Measurements from ENCODE around the gene GRID2. TPM values are rescaled to one million over a fixed set of nuclear protein-coding genes. Genes with fewer than 3 reads are reported as not detected.

Gene GRID2
- total and polyA plus RNA-seq, 2 donors from 2014 or later = 0.19 TPM; not detected in 1

DNA sequence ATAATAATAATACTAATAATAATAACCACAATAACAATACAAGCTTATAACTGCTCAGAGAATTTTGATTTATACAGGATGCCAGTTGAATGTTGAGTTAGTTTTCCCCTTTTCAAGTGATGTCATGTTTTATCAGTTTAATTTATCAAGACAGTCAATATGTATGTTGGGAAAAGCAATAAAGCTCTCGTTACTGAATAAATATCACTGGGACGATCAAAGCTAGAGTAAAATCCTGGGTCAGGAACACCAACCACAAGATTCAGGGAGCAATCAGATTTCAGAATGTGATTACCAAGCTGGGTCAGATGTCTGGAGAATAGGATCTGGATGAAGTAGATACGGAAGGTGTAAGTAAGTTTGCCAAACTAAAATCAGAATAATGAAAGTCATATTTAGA, 179.6 kb downstream of the GRID2 start:
- H3K27me3 ChIP-seq (ENCODE audit: control insufficient read depth, insufficient read depth, low read length) = no peaks in the 10 kb centered on the region
- intact Hi-C loops (cut with DNase I) = no loop called here
- H3K9me3 ChIP-seq (ENCODE audit: control insufficient read depth in 2 of 3, insufficient read depth in 1 of 3, low read length in 3 of 3) = no peaks in the 10 kb centered on the region
- DNase-seq = no peak
- no peak overlapping the region for H3K4me3 ChIP-seq (ENCODE audit: low read length in 3 of 3)
- no peak overlapping the region for H3K27ac ChIP-seq (ENCODE audit: low read depth in 2 of 2, low read length in 2 of 2)
- TF ChIP-seq, protein P1, sequence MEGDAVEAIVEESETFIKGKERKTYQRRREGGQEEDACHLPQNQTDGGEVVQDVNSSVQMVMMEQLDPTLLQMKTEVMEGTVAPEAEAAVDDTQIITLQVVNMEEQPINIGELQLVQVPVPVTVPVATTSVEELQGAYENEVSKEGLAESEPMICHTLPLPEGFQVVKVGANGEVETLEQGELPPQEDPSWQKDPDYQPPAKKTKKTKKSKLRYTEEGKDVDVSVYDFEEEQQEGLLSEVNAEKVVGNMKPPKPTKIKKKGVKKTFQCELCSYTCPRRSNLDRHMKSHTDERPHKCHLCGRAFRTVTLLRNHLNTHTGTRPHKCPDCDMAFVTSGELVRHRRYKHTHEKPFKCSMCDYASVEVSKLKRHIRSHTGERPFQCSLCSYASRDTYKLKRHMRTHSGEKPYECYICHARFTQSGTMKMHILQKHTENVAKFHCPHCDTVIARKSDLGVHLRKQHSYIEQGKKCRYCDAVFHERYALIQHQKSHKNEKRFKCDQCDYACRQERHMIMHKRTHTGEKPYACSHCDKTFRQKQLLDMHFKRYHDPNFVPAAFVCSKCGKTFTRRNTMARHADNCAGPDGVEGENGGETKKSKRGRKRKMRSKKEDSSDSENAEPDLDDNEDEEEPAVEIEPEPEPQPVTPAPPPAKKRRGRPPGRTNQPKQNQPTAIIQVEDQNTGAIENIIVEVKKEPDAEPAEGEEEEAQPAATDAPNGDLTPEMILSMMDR (IDR thresholded peaks at IDR 0.05; ENCODE audit: borderline replicate concordance, extremely low read depth, insufficient read depth) = no peak
- no peaks in the 10 kb centered on the region for H3K36me3 ChIP-seq (ENCODE audit: control insufficient read depth in 2 of 3, insufficient read depth in 3 of 3, low read length in 3 of 3)
- no peaks in the 10 kb centered on the region for H3K4me1 ChIP-seq (ENCODE audit: control insufficient read depth in 2 of 3, insufficient read depth in 2 of 3, low read depth in 1 of 3, low read length in 3 of 3)
- no peak overlapping the region for H3K9ac ChIP-seq (ENCODE audit: low read length in 3 of 3)
- FAIRE-seq = no peak

DNA sequence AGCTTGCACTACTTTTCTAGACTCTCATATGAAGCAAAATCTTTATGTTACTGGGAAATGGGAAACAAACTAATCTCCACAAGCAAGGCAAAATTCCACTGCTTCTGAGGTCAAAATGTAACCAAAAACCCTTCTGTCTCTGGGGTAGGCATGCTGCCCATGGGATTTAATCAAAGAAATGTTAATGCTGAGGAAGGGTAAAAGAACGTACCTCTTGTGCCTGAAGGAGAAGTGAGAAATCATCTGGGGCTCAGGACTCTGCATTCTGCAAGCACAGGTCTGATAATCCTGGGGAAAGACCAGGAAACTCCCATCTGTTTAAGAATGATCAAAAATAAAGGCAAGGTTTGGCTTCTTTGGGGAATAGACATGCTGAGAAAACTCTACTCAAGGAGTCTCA, 184.7 kb downstream of the GRID2 start:
- H3K4me1 ChIP-seq (ENCODE audit: control insufficient read depth in 2 of 3, insufficient read depth in 2 of 3, low read depth in 1 of 3, low read length in 3 of 3) = no peaks in the 10 kb centered on the region
- FAIRE-seq (no peak), DNase-seq (no peak)
- H3K4me3 ChIP-seq (ENCODE audit: low read length in 3 of 3) = no peak overlapping the region
- H3K36me3 ChIP-seq (ENCODE audit: control insufficient read depth in 2 of 3, insufficient read depth in 3 of 3, low read length in 3 of 3) = no peaks in the 10 kb centered on the region
- no peak overlapping the region for H3K9ac ChIP-seq (ENCODE audit: low read length in 3 of 3)
- TF ChIP-seq, protein P1 (IDR thresholded peaks at IDR 0.05; ENCODE audit: borderline replicate concordance, extremely low read depth, insufficient read depth) = no peak
- intact Hi-C loops (cut with DNase I) = no loop called here
- H3K27ac ChIP-seq (ENCODE audit: low read depth in 2 of 2, low read length in 2 of 2) = no peak overlapping the region
- H3K9me3 ChIP-seq (ENCODE audit: control insufficient read depth in 2 of 3, insufficient read depth in 1 of 3, low read length in 3 of 3) = no peaks in the 10 kb centered on the region
- no peaks in the 10 kb centered on the region for H3K27me3 ChIP-seq (ENCODE audit: control insufficient read depth, insufficient read depth, low read length)

DNA sequence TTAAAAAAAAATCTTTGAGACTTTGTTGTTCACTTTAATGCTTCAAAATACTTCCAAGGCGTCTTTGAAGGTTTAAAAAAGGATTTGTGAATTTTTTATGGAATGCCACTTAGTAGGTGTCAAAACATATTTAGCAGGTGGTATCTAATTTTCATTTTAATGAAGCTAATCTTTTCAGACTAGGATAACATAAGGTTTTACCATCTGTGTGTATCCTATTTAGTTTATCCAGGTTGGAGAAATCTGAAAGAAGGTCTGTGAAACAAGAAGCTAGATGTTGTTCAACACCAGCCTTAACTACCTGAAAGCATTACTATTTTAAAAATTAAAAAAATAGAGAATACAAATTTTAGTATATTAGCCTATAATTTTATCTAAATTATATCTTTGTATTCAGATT, 193.4 kb downstream of the GRID2 start:
- Histone ChIP-seq H3K27ac (ENCODE audit: low read depth in 2 of 2, low read length in 2 of 2) (no peak overlapping the region), H3K9ac (ENCODE audit: low read length in 3 of 3) (no peak overlapping the region), H3K4me1 (ENCODE audit: control insufficient read depth in 2 of 3, insufficient read depth in 2 of 3, low read depth in 1 of 3, low read length in 3 of 3) (no peaks in the 10 kb centered on the region), H3K9me3 (ENCODE audit: control insufficient read depth in 2 of 3, insufficient read depth in 1 of 3, low read length in 3 of 3) (no peaks in the 10 kb centered on the region), H3K36me3 (ENCODE audit: control insufficient read depth in 2 of 3, insufficient read depth in 3 of 3, low read length in 3 of 3) (no peaks in the 10 kb centered on the region), H3K4me3 (ENCODE audit: low read length in 3 of 3) (no peak overlapping the region), H3K27me3 (ENCODE audit: control insufficient read depth, insufficient read depth, low read length) (no peaks in the 10 kb centered on the region)
- FAIRE-seq (no peak), DNase-seq (no peak)
- intact Hi-C loops (cut with DNase I) = no loop called here
- TF ChIP-seq, protein P1 (IDR thresholded peaks at IDR 0.05; ENCODE audit: borderline replicate concordance, extremely low read depth, insufficient read depth) = no peak

DNA sequence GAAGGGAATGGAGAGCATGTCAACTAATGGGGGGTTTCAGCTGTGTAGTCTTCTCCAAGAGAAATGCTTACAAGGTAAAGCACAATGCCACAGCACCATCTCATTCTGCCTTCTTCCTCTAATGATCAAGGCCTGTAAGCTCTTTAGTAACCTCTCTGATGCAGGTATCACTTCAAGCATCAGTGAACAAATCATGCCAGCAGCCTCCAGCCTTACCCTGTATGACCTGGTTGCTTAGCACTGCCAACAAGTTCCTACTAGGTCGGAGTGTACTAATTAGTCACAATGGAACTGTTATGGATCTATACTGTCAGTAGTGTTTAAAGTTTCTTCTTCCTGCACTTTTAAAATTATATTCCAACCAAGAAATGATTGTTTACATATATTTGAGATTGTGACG, 197.7 kb downstream of the GRID2 start:
- Histone ChIP-seq H3K9me3 (ENCODE audit: control insufficient read depth in 2 of 3, insufficient read depth in 1 of 3, low read length in 3 of 3) (no peaks in the 10 kb centered on the region), H3K9ac (ENCODE audit: low read length in 3 of 3) (no peak overlapping the region), H3K27me3 (ENCODE audit: control insufficient read depth, insufficient read depth, low read length) (no peaks in the 10 kb centered on the region), H3K36me3 (ENCODE audit: control insufficient read depth in 2 of 3, insufficient read depth in 3 of 3, low read length in 3 of 3) (no peaks in the 10 kb centered on the region), H3K4me3 (ENCODE audit: low read length in 3 of 3) (no peak overlapping the region), H3K4me1 (ENCODE audit: control insufficient read depth in 2 of 3, insufficient read depth in 2 of 3, low read depth in 1 of 3, low read length in 3 of 3) (no peaks in the 10 kb centered on the region), H3K27ac (ENCODE audit: low read depth in 2 of 2, low read length in 2 of 2) (no peak overlapping the region)
- no peak for DNase-seq
- FAIRE-seq = no peak
- intact Hi-C loops (cut with DNase I) = no loop called here
- TF ChIP-seq, protein P1 (IDR thresholded peaks at IDR 0.05; ENCODE audit: borderline replicate concordance, extremely low read depth, insufficient read depth) = no peak

Data from kidney (tissue), 14 donors.